HG03139 (cell line): Measurements from ENCODE around the gene GRIN2A.
"Not testable (repeated sequence)": the region's sequence is repeated elsewhere in the genome, so short reads cannot be mapped to it uniquely, and the experiment has no call there.

Experiments used
- ATAC-seq: cut with Tn5 transposase; IDR thresholded peaks from one replicate; pipeline ENCODE4 v1.9.1; 2021; ENCODE audit not compliant: unreplicated experiment

Gene GRIN2A

GRCh38 chr16:9875981-9876380, 306.2 kb downstream of the GRIN2A start:
- not testable (repeated sequence) for ATAC-seq

GRCh38 chr16:9874219-9874618, 308.0 kb downstream of the GRIN2A start:
- no peak for ATAC-seq

- ATAC-seq: no peak
Observed at GRCh38 chr16:9870962-9871361, 311.3 kb downstream of the GRIN2A start.

- no peak for ATAC-seq
Observed at GRCh38 chr16:9869776-9870175, 312.5 kb downstream of the GRIN2A start.

- ATAC-seq: no peak
Observed at GRCh38 chr16:9868606-9869149, 313.6 kb downstream of the GRIN2A start.

GRCh38 chr16:9867176-9867575, 315.1 kb downstream of the GRIN2A start:
- no peak for ATAC-seq

- no peak for ATAC-seq
Observed at GRCh38 chr16:9864461-9864860, 317.8 kb downstream of the GRIN2A start.

GRCh38 chr16:9862327-9862726, 319.9 kb downstream of the GRIN2A start:
- no peak for ATAC-seq

- no peak for ATAC-seq
Observed at GRCh38 chr16:9860876-9861275, 321.4 kb downstream of the GRIN2A start.

- no peak for ATAC-seq
Observed at GRCh38 chr16:9859701-9860327, 322.4 kb downstream of the GRIN2A start.

GRCh38 chr16:9854675-9855074, 327.6 kb downstream of the GRIN2A start:
- no peak for ATAC-seq

- no peak for ATAC-seq
Observed at GRCh38 chr16:9852003-9852402, 330.2 kb downstream of the GRIN2A start.

- no peak for ATAC-seq
Observed at GRCh38 chr16:9850817-9851216, 331.4 kb downstream of the GRIN2A start.

- no peak for ATAC-seq
Observed at GRCh38 chr16:9849697-9850245, 332.5 kb downstream of the GRIN2A start.

- ATAC-seq: no peak
Observed at GRCh38 chr16:9847146-9847545, 335.1 kb downstream of the GRIN2A start.

GRCh38 chr16:9846362-9847099, 335.7 kb downstream of the GRIN2A start:
- ATAC-seq: no peak

GRCh38 chr16:9845661-9846361, 336.4 kb downstream of the GRIN2A start:
- ATAC-seq: no peak

- no peak for ATAC-seq
Observed at GRCh38 chr16:9844361-9844760, 337.9 kb downstream of the GRIN2A start.

- no peak for ATAC-seq
Observed at GRCh38 chr16:9843424-9844018, 338.7 kb downstream of the GRIN2A start.

GRCh38 chr16:9840761-9841665, 341.2 kb downstream of the GRIN2A start:
- ATAC-seq: no peak
